Chondrocyte (in vitro differentiated cells): ENCODE results near the gene NTSR2. TPM values are rescaled to one million over a fixed set of nuclear protein-coding genes. Genes with fewer than 3 reads are reported as not detected.
A peak's percentile ranks its signal among the peaks of the same experiment; 100 is the strongest.

Source experiments
- DNase-seq: peaks from one replicate; pipeline ENCODE4 v3.0.0; 2021; ENCODE audit warnings: mixed read lengths, low spot score
- H3K27ac Mint-ChIP-seq: one replicate; pipeline ENCODE4 v1.8.0; 2021; ENCODE audit warnings: mild to moderate bottlenecking, moderate library complexity, mixed read lengths; ENCODE audit not compliant: unreplicated experiment
- H3K27me3 Mint-ChIP-seq: 2 replicates; pipeline ENCODE4 v1.8.0; 2021; ENCODE audit warnings: low read depth, mixed read lengths
- H3K36me3 Mint-ChIP-seq: 2 replicates; pipeline ENCODE4 v1.8.0; 2021; ENCODE audit warnings: low read depth, mixed read lengths
- H3K4me1 Mint-ChIP-seq: 2 replicates; pipeline ENCODE4 v1.8.0; 2021; ENCODE audit warnings: low read depth, mild to moderate bottlenecking, mixed read lengths
- H3K4me3 Mint-ChIP-seq: one replicate; pipeline ENCODE4 v1.8.0; 2021; ENCODE audit warnings: mild to moderate bottlenecking, moderate library complexity, mixed read lengths; ENCODE audit not compliant: unreplicated experiment
- H3K9me3 Mint-ChIP-seq: 2 replicates; pipeline ENCODE4 v1.8.0; 2021; ENCODE audit warnings: low read depth, mixed read lengths
- total RNA-seq: library from RNA; stranded (reverse); gene quantifications from 3 replicates; pipeline ENCODE4 v1.2.1, GENCODE V29; 2021
- TF ChIP-seq, protein P1 (sequence below): fragments of 200-600 bp; sonication (generic); IDR thresholded peaks from 2 replicates; pipeline ENCODE4 v1.5.0; 2021; ENCODE audit warnings: antibody characterized with exemption, mild to moderate bottlenecking, moderate library complexity

The NTSR2 gene
- total RNA-seq, 1 donor from 2014 or later = not detected

DNA sequence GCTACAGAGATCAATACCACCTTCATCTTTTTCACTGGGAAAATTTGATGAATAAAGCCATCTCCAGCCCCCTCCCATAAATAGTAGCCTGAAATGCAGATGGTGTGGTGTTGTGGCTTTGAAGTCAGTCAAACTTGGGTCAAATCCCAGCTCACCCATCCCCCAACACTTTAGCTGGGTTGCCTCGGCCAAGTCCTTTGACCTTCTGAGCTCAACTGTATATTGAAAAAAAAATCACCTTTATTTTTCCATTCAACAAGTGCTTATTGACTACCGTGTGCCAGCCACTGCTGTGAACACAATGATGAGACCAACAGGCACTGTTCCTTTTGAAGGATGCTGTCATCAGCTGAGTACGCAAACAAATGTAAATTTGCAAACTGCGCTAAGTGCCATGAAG lies 35.1 kb upstream of the NTSR2 start:
- H3K9me3 Mint-ChIP-seq = peaks cover 11% of the 10 kb centered on the region

DNA sequence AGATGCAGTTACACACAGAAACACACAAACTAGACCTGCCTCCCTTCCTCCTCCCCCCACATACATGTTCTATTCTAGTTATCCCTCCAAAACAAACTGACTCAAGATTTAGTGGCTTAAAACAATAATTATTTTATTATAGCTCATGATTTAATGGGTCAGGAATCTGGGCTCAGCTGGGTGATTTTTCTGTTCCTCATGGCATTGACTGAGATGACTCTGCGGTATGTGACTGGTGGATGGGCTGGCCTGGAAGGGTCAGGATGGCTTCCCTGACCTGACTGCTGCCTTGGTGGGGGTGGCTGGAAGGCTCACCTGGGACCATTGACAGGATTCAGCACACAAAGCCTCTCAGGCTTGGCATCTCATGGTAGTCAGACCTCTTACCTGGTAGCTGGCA lies 33.7 kb upstream of the NTSR2 start:
- Mint-ChIP-seq H3K4me1 (peaks cover under 1% of the 10 kb centered on the region), H3K9me3 (peaks cover 11% of the 10 kb centered on the region), H3K27me3 (no peaks in the 10 kb centered on the region), H3K36me3 (peaks cover 5% of the 10 kb centered on the region), H3K27ac (peak overlapping the region; percentile 55), H3K4me3 (no peak overlapping the region)
- DNase-seq = no peak
- TF ChIP-seq, protein P1, sequence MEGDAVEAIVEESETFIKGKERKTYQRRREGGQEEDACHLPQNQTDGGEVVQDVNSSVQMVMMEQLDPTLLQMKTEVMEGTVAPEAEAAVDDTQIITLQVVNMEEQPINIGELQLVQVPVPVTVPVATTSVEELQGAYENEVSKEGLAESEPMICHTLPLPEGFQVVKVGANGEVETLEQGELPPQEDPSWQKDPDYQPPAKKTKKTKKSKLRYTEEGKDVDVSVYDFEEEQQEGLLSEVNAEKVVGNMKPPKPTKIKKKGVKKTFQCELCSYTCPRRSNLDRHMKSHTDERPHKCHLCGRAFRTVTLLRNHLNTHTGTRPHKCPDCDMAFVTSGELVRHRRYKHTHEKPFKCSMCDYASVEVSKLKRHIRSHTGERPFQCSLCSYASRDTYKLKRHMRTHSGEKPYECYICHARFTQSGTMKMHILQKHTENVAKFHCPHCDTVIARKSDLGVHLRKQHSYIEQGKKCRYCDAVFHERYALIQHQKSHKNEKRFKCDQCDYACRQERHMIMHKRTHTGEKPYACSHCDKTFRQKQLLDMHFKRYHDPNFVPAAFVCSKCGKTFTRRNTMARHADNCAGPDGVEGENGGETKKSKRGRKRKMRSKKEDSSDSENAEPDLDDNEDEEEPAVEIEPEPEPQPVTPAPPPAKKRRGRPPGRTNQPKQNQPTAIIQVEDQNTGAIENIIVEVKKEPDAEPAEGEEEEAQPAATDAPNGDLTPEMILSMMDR = no peak

More for the DNA sequence above, 35.1 kb upstream of the NTSR2 start:
- Mint-ChIP-seq H3K4me3 (no peak overlapping the region), H3K36me3 (peaks cover 5% of the 10 kb centered on the region), H3K27ac (no peak overlapping the region), H3K4me1 (peaks cover 4% of the 10 kb centered on the region), H3K27me3 (no peaks in the 10 kb centered on the region)
- DNase-seq = no peak
- TF ChIP-seq, protein P1 = no peak

DNA sequence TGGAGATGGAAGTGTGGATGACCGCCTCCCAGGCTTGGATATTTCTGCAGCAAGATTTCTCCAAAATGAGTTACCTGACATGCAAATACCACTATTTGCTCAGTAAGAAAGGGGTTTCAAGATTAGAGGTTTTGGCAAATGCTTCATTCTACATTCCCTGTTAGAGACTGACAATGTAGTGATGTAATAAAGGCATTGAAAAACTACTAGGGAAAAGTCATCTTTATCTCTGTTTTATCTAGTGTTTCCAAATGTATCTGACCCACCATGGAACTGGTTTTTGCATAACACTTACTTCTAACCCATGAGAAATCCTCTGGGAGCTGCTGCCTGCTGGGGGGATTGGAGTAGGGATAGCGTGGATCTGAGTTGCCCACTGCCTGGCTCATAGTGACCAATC lies 33.0 kb upstream of the NTSR2 start:
- Mint-ChIP-seq H3K27me3 (no peaks in the 10 kb centered on the region), H3K27ac (no peak overlapping the region), H3K36me3 (peaks cover 5% of the 10 kb centered on the region), H3K4me1 (peaks cover 8% of the 10 kb centered on the region), H3K9me3 (peaks cover 11% of the 10 kb centered on the region), H3K4me3 (no peak overlapping the region)
- no peak for DNase-seq
- TF ChIP-seq, protein P1 = no peak

DNA sequence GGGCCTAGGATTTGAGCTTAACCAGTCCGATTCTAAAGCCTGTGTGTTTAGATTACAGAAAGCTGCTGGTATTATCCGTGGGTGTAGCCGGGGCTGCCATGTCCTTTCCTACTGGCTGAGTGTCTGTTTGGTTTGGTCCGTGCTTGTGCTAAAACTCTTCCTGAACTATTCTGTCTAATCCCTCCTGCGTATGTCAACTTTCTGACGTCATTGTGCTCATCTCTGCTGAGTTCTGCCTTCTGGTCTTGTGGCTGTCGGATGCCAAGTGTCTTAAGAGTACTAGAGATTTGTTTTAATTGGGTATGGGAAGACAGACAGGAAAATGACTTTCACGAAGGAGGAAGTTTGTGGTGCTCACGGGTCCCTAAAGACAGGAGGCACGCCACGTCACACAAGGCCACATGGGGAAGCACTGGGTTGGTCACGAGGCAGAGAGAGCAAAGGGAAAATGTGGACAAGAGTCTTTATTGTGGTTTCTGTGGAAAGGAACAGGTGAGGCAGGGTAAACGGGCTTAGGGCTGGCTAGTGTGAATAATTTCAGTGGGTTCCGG lies 31.8 kb upstream of the NTSR2 start:
- TF ChIP-seq, protein P1 = no peak
- peaks cover 11% of the 10 kb centered on the region for H3K9me3 Mint-ChIP-seq
- H3K4me3 Mint-ChIP-seq = no peak overlapping the region
- H3K4me1 Mint-ChIP-seq = peaks cover 19% of the 10 kb centered on the region
- no peaks in the 10 kb centered on the region for H3K27me3 Mint-ChIP-seq
- H3K27ac Mint-ChIP-seq = no peak overlapping the region
- no peak for DNase-seq
- H3K36me3 Mint-ChIP-seq = peaks cover 5% of the 10 kb centered on the region

DNA sequence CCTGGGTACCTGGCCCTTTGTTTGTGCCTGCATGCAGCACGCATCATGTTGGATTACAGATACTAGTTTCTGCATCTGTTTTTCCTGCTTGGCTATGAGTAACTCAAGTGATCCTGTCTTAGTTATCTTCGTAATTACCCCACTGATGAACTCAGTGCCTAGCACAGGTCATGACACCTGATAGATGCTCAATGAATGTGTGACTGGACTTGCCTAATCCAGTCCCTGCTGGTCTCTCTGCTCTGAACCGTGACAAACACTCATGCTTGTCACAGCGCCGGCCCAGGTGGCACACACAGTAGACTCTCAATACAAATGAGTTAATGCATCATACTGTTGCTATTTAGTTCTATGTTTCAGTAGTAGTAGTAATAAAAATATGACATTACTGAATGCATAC lies 31.2 kb upstream of the NTSR2 start:
- no peak overlapping the region for H3K27ac Mint-ChIP-seq
- peaks cover 5% of the 10 kb centered on the region for H3K36me3 Mint-ChIP-seq
- H3K4me3 Mint-ChIP-seq = no peak overlapping the region
- no peak for DNase-seq
- peaks cover 20% of the 10 kb centered on the region for H3K4me1 Mint-ChIP-seq
- H3K27me3 Mint-ChIP-seq = no peaks in the 10 kb centered on the region
- H3K9me3 Mint-ChIP-seq = peaks cover 10% of the 10 kb centered on the region
- TF ChIP-seq, protein P1 = no peak
